GM11168 (cell line): Measurements from ENCODE around the gene PLPPR1.
"Not testable (repeated sequence)": the region's sequence is repeated elsewhere in the genome, so short reads cannot be mapped to it uniquely, and the experiment has no call there.

Source experiments
- in situ Hi-C: fragments of 300-500 bp; cut with MboI; formaldehyde crosslinking; loops from one replicate; pipeline ENCODE4 v1.12.0; 2022; ENCODE audit warnings: low sequenced_read_pairs; ENCODE audit not compliant: unreplicated experiment

Gene PLPPR1

DNA sequence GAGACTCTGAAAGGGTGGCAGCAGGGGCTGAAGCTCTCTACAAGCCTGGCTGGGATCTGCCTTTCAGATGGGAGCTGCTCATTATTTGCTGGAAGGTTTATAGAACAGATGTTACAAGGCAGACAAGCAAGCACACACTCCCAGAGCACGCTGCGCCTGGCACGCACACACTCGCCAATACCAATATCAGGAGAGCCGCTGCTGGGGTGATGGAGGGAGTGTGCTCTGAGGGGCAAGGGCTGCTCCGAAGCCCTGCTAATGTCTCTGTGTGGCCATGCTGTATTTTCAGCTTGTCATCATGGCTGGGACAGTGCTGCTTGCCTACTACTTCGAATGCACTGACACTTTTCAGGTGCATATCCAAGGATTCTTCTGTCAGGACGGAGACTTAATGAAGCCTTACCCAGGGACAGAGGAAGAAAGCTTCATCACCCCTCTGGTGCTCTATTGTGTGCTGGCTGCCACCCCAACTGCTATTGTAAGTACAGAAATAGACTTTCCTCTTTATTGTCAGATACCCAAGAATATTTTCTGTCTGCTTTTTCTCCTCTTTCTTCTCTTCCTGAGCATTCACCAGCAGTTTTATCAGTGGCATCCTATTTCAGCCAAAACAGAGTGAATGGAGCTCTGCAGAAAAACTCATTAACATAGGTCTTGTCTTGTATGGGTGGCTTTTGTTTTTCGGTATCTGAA is 241.2 kb downstream of the PLPPR1 start:
- in situ Hi-C loops = no loop called here

DNA sequence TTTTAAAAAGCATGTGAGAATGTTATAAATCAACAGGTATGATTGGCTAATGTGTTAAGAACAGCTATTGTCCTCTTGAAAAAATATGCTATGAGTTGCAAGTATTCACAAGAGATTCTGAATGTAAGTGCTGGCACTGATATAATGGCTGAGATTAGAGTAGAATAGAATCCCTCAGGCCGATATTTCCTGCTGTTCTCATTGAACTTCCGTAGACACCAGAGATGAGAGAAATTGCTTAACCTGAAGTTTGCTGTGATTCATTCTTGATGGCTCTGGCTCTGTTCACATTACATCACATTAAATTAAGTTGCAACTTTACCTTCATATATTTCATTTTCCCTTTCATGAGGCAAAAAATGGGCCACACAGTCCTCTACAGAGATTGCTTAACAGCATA is 241.8 kb downstream of the PLPPR1 start:
- in situ Hi-C loops = no loop called here

DNA sequence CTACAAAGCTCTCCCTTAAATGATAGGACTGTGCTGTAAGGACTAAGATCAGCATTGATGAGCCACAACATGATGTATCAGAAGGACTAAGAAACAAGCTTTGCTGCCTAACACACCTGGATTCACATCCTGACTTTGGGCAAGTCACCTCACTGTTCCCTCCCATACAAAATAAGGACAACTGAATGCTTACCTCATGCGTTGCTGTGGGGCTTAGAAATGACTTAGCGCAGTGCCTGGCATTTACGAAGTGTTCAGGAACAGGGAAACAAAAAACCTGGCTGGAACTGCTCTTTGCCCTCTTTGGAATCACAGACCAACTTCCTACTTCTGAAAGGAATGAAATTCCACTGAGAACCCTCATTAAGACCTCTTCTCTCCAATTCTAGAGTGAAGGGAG is 242.6 kb downstream of the PLPPR1 start:
- in situ Hi-C loops = no loop called here

DNA sequence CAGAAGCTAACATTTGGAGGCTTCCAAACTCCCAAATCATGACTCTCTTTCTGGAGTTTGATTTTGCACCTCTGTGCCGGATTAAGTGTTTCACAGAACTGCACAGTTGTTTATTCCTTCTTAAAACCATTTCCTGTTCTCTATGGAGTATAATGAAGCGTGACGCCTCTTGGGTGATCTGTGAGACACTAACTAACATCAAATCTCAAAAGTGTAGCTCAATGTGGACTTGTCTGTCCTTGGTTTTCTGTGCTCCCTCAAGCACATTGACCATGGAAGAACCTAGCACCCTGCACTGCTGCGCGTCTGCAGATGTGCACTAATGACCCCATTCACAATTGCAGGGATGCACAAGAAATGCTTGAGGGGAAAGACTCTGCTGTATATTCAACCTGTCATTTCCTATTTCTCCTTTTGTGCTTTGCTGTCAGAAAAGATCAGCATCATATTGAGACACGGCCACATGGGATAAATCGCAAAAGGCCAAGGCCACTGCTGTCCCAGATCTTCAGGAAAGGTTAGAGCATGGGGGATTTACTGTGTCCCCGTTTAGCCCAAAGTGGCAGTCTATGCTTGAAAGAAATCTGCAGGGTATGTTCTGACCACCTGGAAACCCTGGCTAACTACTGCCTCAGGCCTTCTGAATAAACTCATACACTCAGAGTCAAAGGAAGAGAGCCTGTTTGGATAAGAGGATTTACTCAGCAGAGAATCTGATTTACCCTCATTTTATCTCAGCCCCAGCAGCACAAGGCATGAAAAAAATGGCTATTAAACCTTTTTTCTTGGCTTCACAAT is 246.6 kb downstream of the PLPPR1 start:
- in situ Hi-C loops = no loop called here

DNA sequence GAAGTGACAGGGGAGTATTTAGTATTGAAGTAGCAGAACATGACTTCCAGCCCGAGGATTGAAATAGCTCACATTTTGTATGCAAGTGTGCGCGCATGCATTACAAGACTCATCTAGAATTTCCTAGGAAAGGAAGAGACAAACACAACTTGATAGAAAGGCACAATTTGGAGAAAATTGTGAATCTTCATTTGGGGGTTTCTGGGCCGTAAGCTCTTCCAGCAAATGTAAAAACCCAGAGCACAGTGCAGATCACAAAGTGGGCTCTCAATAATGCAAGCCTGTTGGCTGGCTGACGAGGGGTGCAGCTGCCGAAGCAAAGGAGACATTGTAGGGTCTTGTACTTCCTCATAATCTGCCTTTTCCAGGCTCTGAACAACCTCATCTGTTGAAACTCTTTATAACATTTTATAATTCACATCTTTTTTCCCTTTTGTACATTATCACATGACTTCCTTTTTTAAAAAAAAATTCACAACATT is 247.3 kb downstream of the PLPPR1 start:
- in situ Hi-C loops = no loop called here

DNA sequence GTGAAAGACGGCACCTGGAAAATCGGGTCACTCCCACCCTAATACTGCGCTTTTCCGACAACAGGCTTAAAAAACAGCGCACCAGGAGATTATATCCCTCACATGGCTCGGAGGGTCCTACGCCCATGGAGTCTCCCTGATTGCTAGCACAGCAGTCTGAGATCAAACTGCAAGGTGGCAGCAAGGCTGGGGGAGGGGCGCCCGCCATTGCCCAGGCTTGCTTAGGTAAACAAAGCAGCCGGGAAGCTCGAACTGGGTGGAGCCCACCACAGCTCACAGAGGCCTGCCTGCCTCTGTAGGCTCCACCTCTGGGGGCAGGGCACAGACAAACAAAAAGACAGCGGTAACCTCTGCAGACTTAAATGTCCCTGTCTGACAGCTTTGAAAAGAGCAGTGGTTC is 262.5 kb downstream of the PLPPR1 start:
- in situ Hi-C loops = not testable (repeated sequence)

DNA sequence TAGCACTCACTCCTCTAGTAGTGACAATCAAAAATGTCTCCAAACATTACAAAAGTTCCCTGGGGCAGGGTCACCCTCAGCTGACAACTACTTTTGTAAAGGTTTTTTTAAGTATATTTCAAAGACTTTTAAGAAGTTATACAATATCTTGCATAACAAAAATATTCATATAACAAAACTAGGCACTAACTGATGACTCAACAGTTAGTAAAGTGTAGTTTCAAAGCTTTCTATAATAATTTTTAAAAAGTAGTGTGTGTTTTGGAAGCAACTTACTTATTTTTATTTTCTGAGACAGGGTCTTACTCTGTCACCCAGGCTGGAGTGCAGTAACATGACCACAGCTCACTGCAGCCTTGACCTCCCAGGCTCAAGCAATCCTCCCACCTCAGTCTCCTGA is 271.4 kb downstream of the PLPPR1 start:
- in situ Hi-C loops = loop anchor here (5.0 kb wide), 1 partner anchor 588 kb away; no protein-coding TSS in a partner anchor

DNA sequence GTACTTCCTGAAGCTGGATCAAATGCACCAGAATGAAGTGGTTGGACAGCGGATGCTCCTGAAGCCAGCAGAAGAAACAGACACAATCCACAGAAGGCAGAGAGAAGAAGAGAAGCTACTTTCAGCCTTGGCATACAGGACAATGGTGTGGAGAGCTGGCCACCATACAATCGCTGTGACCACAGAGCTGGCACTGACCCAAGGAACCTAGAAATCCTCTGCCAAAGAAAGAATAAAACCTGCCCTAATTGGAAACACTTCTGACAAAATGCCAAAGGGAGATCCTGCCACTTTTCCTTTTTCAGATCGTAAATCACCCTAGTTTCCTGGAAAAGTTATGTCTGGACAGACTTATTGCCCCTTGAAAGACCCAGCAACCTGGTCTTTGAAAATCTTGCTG is 278.5 kb downstream of the PLPPR1 start:
- in situ Hi-C loops = no loop called here

DNA sequence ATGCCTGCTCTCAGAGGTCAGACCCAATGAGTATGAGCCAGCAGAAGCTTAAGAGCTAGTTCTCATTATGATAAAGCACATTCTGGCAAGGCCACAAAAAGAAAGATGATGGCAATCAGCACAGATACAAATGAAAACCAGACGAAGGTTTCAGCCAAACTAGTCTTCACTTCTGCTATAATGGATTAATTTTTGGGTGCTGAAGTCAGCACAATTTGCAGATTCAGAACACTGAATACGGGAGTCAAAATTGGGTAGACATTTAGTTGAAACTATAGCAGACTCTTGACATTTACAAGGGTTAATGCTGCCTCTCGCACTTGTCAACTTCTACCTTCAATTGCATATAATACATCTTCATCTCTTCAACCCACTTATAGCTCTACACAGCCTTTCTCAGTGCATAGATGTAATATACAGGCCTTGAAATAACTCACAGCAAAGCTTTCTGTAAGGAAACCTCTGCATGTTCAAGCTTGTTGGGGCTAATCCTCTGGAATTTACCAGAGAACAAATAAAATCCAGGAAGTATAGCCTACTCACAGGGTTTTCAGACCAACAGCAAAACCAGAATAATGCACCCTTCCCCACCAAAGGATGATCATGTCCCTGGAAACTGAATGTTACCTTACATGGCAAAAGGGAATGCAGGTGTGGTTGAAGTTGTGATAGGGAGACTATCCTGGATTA is 279.1 kb downstream of the PLPPR1 start:
- in situ Hi-C loops = no loop called here

DNA sequence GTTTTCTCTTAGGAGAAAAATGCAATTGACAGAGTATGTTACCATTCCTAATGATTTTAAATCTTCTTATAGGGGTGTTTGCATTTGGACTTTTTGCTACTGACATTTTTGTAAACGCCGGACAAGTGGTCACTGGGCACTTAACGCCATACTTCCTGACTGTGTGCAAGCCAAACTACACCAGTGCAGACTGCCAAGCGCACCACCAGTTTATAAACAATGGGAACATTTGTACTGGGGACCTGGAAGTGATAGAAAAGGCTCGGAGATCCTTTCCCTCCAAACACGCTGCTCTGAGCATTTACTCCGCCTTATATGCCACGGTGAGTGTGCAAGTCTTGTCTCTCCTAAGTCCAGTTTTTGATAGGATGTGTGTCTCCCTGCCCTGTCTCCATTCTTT is 280.6 kb downstream of the PLPPR1 start:
- in situ Hi-C loops = no loop called here

DNA sequence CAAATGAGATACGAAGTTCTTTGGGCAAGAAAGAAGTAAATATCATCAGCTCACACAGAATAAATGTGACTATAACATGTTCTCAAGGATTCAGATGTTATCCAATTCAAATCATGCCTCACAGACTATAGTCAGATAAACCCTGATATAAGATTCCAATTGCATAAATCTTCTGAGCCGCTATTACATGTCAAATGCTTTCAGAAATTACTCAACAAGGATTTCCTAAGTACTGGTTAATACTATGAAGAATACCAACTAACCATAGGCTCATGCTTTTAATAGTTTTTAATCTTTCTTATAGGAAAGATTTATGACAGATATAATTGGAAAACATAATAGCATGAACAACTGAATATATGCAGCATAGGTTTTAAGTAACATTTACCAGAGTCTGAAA is 282.7 kb downstream of the PLPPR1 start:
- in situ Hi-C loops = no loop called here

DNA sequence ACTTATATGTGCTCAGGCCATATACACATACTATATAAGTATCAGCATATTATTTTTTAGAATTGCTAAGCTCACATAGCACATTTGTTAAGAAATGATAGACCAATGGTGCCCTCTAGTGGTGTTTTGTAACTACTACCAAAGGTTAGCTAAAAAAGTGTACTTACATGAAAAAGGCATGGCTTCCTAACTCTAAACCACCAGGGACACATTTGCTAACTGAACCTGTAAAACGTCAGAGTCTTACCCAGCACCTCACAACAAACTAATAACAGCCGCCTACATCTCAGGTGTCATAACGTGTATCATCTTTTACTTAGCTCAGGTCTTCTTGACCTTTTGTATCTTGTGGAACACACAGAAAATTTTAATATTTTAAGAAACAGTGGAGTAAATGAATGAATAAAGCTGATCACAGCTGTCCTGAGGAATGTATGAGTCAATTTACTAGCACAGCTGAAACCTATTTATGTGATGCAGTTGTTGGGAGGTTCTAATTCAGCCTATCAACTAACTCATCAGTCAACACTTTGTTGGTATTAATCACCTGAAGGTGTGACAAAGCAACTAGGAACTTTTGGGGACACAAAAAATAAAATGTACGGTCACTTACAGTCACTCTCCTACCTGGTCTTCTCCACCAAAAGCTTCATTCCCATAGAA is 283.4 kb downstream of the PLPPR1 start:
- in situ Hi-C loops = no loop called here

DNA sequence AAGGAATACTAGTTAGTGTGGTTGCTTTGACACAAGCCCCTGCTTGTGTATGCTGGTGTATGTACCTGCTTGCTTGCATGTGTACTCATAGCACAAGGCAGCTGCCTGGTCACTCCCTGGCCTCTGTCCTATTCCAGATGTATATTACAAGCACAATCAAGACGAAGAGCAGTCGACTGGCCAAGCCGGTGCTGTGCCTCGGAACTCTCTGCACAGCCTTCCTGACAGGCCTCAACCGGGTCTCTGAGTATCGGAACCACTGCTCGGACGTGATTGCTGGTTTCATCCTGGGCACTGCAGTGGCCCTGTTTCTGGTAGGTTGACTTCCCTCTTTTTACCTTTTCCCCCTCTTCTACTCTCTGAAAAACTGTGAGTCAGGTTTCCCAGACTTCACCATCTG is 284.1 kb downstream of the PLPPR1 start:
- in situ Hi-C loops = no loop called here

DNA sequence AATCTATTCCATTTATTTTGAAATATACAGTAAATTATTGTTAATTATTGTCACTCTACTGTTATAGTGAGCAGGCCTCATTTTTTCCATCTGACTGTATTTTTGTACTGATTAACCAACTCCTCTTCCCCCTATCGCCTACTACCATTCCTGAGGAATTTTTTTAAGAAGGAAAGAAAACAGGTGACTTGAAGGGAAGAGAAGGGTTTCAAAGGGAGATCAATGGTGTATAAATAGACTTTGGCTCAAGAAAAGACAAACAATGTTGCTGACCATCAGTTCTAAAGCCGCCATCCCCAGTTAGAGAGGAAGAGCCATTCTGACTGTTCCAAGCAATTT is 286.6 kb downstream of the PLPPR1 start:
- in situ Hi-C loops = no loop called here

DNA sequence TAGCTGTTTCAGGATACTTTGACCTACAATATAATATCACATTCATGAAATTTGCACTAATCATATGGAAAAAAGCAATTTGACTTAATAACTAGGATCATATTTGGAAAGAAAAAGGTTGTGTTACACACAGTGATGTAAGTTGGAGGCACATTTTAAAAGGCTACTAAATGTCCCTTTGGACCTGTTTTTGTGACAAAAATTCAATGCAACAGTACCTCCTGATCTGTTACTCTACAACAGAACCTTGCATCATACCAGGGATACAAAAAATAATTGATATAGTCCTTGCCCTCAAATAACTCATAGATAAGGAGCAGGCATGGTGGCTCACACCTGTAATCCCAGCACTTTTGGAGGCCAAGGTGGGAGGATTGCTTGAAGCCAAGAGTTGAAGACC is 289.2 kb downstream of the PLPPR1 start:
- in situ Hi-C loops = no loop called here

DNA sequence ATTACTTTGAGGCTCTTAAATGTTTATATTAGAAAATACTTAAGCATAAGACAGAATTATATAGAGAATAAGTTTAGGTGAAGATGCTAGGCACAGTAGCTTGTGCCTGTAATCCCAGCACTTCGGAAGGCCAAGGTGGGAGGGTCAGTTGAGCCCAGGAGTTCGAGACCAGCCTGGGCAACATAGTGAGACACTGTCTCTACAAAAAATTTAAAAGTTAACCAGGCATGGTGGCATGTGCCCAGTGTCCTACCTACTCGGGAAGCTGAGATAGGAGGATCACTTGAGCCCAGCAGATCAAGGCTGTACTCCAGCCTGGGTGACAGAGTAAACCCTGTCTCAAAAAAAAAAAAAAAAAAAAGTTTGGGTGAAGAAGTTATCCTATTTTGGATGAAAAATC is 294.6 kb downstream of the PLPPR1 start:
- in situ Hi-C loops = no loop called here

DNA sequence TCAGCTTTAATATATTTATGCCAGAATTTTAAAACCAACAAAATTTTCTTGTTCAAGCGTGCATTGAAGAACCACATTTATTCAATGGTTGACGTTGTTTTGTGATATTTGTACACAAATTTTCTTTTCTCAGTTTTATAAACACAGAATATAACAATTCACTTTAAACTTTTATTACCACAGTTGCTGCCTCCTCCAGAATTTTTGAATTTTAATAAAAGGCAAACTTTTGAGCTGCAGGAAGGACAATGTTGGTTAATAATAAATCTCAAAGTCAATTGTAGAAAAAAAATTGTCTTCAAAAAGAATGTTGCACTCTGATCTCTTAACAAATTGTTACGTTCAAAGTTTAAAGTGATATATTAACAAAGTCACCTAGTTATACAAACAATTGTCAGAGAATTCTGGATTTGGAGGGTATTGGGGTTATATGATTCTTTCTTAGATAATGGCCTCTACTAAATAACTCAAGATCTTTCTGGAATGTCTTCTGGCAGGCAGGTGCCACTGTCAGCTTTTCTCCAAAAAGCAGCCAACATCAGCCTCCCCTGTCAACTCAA is 295.8 kb downstream of the PLPPR1 start:
- in situ Hi-C loops = no loop called here

DNA sequence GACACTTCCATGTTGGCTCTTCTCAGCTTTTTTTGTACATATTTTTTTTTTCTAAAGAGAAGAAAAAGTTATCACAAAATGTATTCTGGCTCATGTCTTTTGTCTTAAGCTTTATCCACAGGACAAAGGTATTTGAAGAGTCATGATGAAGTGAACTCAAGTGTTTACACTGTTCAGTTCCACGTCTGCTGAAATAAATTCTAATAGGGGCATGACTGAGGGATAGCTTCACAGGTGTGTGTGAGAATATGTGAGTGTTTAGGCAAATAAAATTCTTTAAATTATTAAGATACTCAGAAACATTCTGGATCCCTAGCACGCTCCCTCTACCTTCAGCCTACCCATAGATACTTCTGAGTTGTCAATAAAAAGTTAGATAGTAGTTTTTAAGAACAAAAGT is 296.5 kb downstream of the PLPPR1 start:
- in situ Hi-C loops = no loop called here

DNA sequence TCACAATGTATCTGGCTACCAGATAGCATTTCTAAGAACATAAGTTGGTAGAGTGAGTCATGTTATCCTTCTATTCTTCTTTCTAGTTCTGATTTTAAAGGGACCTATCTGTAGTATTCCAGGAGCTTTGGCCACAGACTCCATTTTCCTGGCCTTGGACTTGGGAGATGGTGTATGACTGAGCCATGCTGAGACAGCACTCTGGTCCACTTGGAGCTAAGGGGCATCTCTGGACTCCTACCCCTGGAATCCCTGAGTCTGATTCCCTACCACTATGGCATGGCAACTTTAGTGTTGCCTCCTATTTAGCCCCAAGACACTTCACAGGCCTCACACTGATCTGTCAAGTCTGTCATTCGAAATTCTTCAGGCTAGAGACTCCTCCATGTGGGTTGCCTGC is 297.5 kb downstream of the PLPPR1 start:
- in situ Hi-C loops = no loop called here

DNA sequence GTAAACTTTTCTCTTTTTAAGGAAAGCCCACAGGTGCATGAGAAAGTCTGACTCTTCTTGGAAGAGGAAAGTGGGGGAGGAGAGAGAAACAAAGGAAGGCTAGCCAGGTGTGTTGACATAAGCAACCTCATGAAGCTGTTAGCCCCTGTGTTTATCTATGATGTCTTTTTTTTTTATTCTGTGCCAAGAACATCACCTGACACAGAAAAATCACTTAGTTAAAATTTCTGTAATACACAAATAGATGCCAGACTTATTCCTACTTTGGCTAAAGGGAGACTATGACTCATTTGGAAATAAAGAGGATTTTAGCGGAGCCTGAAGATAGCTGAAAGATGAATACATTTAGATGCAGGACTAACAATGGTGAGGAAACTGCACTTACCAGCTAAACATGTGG is 298.0 kb downstream of the PLPPR1 start:
- in situ Hi-C loops = no loop called here
